ENCODE data around the gene PSD.

Gene PSD

DNA sequence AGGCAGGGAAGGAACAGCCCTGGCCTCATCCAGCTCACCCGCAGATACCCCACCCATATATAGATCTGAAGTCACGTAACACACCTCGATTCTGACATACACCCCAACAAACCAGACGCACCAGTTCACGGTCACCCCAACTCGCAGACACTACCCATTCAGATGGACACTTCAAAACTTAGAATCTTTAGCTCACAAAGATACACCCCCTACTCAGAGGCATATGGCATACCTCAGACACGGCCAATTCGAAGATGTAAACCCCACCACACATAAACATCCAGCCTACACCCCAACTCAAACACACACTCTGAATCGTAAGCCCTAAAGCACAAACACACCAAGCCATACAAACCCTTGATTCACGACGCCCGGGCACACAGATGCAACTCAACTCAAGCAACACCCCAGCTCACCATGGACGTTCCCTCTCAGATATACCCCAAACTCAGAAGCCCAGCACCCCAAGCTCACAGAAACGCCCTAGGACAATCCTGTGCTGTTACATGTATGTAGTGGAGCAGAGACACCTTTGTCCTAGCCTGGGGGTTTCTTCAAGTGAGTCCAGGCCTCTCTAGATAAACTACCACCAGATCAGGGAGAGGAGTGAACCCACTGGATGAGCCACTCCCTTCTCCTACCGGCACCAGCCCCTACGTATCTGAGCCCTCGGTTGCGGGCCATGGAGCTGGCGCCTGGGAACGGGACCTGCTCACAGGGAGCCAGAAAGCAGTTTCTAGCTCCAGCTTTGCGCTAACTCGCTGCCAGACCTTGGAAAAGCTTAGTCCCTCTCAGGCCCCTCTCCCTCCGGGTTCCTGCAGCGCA is 8.8 kb downstream of the PSD start:
- CTCF ChIA-PET: interaction anchor here (0.7 to 1.2 kb wide), 3 partner anchors 10 to 16 kb away, joined by 3 to 5 read pairs (median 3); partner anchors contain the start of gene FBXL15
- TF ChIP-seq FOXM1 (IDR thresholded peaks at IDR 0.05; ENCODE audit: borderline replicate concordance) (no peak), ZNF384 (IDR thresholded peaks at IDR 0.05) (no peak), BHLHE40 (IDR thresholded peaks at IDR 0.05; ENCODE audit: borderline replicate concordance) (no peak), TARDBP (IDR thresholded peaks at IDR 0.05) (no peak), ELF4 (IDR thresholded peaks at IDR 0.05) (no peak), NFRKB (IDR thresholded peaks at IDR 0.05) (no peak), SP1 (IDR thresholded peaks at IDR 0.05) (no peak), HDGF (IDR thresholded peaks at IDR 0.05; ENCODE audit: borderline replicate concordance) (no peak), L3MBTL2 (conservative IDR thresholded peaks at IDR 0.05) (no peak), FOXK2 (IDR thresholded peaks at IDR 0.05) (no peak), FOXA1 (IDR thresholded peaks at IDR 0.05) (no peak), SUZ12 (IDR thresholded peaks at IDR 0.05) (no peak), CTBP1 (IDR thresholded peaks at IDR 0.05; ENCODE audit: borderline replicate concordance) (no peak)
- TF ChIP-seq, protein P1, sequence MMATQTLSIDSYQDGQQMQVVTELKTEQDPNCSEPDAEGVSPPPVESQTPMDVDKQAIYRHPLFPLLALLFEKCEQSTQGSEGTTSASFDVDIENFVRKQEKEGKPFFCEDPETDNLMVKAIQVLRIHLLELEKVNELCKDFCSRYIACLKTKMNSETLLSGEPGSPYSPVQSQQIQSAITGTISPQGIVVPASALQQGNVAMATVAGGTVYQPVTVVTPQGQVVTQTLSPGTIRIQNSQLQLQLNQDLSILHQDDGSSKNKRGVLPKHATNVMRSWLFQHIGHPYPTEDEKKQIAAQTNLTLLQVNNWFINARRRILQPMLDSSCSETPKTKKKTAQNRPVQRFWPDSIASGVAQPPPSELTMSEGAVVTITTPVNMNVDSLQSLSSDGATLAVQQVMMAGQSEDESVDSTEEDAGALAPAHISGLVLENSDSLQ (IDR thresholded peaks at IDR 0.05): no peak
- POLR2A ChIA-PET: interaction anchor here (0.6 to 2.2 kb wide), 7 partner anchors 10 to 41 kb away, joined by 3 to 7 read pairs (median 3); partner anchors contain the start of genes CUEDC2, FBXL15 and NFKB2
- no peak for DNase-seq (ENCODE audit: extremely low spot score)

DNA sequence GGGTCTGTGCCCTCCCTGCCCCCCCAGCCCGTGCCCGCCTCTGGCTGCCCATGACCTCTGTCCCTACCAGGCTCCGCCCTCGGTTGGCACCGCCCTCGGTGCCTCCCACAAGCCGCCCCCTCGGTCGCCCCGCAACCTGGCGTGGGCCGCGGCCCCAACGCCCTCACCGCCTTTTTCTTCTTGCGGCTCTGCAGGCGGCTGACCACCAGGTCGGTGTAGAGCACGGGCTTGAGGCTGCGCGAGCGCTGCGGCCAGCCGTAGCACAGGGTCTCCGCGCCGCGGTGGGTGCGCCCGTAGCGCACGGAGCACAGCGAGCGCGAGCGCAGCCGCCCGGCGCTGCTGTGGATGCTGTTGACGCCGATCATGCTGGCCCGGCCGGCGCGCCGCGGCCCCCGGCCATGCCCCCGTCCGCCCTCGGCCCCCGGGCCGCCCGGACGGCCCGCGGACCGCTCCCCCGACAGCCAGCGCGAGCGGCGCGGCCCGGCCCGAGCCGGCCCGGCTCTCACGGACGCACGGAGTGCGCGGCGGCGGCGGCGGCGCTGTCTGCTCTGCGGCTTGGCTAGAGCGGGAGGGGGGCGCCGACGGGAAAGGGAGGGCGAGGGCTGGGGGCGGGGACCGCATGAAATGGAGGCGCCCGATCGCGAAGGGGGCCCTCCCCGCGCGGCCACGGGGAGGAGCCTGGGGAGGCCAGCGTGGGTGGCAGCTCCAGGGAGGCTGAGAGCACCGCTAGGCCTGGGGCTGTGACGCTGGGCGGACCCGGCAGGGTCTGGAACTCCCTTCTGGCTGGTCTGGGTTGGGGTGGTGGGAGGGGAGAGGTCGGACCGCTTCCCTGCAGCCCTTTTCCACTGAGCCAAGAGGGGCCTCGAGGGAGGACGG is 9.6 kb downstream of the PSD start:
- no peak for TF ChIP-seq TARDBP (IDR thresholded peaks at IDR 0.05)
- no peak for TF ChIP-seq NFRKB (IDR thresholded peaks at IDR 0.05)
- TF ChIP-seq ARNT (IDR thresholded peaks at IDR 0.05): no peak
- TF ChIP-seq CTBP1 (IDR thresholded peaks at IDR 0.05; ENCODE audit: borderline replicate concordance): no peak
- TF ChIP-seq LEF1 (IDR thresholded peaks at IDR 0.05; ENCODE audit: borderline replicate concordance): no peak
- TF ChIP-seq, protein P1 (IDR thresholded peaks at IDR 0.05): no peak
- TF ChIP-seq FOXK2 (IDR thresholded peaks at IDR 0.05): no peak
- no peak for TF ChIP-seq L3MBTL2 (conservative IDR thresholded peaks at IDR 0.05)
- no peak for TF ChIP-seq FOXM1 (IDR thresholded peaks at IDR 0.05; ENCODE audit: borderline replicate concordance)
- TF ChIP-seq ZNF384 (IDR thresholded peaks at IDR 0.05): no peak
- no peak for TF ChIP-seq FOXA1 (IDR thresholded peaks at IDR 0.05)
- no peak for TF ChIP-seq BHLHE40 (IDR thresholded peaks at IDR 0.05; ENCODE audit: borderline replicate concordance)
- no peak for TF ChIP-seq ELF4 (IDR thresholded peaks at IDR 0.05)
- no peak for TF ChIP-seq SP1 (IDR thresholded peaks at IDR 0.05)
- peak; percentile 54 for DNase-seq (ENCODE audit: extremely low spot score)
- ChIA-PET POLR2A (interaction anchor here (0.6 to 2.2 kb wide), 6 partner anchors 9 to 41 kb away, joined by 3 to 7 read pairs (median 3); partner anchors contain the start of genes CUEDC2, FBXL15 and NFKB2), CTCF (interaction anchor here (0.7 to 1.2 kb wide), 3 partner anchors 9 to 15 kb away, joined by 3 to 5 read pairs (median 3); partner anchors contain the start of gene FBXL15)

DNA sequence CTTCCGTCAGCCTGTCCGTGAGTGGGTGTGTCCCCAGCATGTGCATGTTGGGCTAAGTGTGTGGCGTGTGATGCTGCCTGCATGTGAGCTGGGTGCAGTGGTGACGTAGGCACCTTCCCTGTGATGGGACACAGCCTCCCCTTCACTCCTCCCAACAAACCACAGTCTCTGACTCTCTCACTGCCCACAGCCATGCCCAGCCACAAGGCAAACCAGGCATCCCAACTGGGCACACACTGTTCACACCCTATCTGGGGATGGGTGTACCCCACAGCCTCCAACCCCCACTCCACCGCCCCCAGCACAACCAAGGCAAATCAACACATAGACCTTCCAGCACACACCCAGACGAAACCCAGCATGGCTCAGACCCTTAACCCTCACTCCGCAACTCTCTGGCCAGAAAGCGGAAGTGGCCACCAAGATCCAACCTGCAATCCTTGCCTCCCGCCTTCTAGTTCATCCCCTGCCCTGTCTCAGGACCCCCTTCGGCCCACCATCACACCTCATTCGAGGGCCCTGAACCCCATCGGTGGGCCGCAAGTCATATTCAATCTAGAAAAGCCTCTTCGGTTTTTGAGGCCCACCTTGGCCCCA is 10.4 kb downstream of the PSD start:
- CTCF ChIA-PET: no interaction called here
- POLR2A ChIA-PET: no interaction called here
- TF ChIP-seq TARDBP (IDR thresholded peaks at IDR 0.05): no peak
- no peak for TF ChIP-seq L3MBTL2 (conservative IDR thresholded peaks at IDR 0.05)
- TF ChIP-seq, protein P1 (IDR thresholded peaks at IDR 0.05): no peak
- no peak for TF ChIP-seq FOXA1 (IDR thresholded peaks at IDR 0.05)
- TF ChIP-seq SUZ12 (IDR thresholded peaks at IDR 0.05): no peak
- no peak for TF ChIP-seq LEF1 (IDR thresholded peaks at IDR 0.05; ENCODE audit: borderline replicate concordance)
- no peak for DNase-seq (ENCODE audit: extremely low spot score)

DNA sequence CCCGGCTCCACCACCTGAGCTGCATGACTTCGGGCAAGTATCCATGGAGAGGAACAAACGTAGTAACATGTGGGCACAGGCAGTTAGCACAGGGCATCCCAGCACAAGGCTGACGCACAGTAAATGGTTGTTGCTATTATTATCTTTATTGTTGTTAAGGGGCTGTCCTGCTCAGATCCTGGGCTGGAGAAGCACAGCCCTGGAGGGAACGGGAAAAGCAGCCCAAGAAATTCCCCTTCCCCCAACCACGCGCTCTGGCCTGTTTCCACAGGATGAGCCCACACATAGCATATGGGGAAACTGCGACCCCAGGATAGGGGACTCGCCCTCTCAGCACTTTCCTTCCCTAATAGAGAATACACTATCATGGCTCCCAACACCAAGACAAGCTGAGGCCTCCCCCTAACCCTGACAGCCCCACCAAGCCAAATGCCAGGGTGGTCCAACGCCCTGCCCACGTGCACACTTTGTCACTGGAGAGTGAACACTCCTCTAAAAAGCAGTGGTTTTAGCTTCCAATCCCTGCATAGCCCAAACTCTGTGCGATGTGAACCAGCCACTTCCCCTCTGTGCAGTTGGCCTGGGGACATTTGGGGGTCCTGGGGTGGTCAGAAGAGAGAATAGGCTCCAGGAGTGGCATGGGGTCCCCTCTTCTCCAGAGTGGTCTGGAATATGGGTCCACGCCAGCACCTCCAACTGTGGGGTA is 11.0 kb downstream of the PSD start:
- no peak for TF ChIP-seq ARNT (IDR thresholded peaks at IDR 0.05)
- TF ChIP-seq BHLHE40 (IDR thresholded peaks at IDR 0.05; ENCODE audit: borderline replicate concordance): no peak
- TF ChIP-seq LEF1 (IDR thresholded peaks at IDR 0.05; ENCODE audit: borderline replicate concordance): no peak
- TF ChIP-seq, protein P1 (IDR thresholded peaks at IDR 0.05): no peak
- TF ChIP-seq FOXA1 (IDR thresholded peaks at IDR 0.05): no peak
- TF ChIP-seq SP1 (IDR thresholded peaks at IDR 0.05): no peak
- no peak for TF ChIP-seq SUZ12 (IDR thresholded peaks at IDR 0.05)
- TF ChIP-seq CTBP1 (IDR thresholded peaks at IDR 0.05; ENCODE audit: borderline replicate concordance): no peak
- TF ChIP-seq FOXM1 (IDR thresholded peaks at IDR 0.05; ENCODE audit: borderline replicate concordance): no peak
- TF ChIP-seq L3MBTL2 (conservative IDR thresholded peaks at IDR 0.05): no peak
- TF ChIP-seq FOXK2 (IDR thresholded peaks at IDR 0.05): no peak
- TF ChIP-seq HDGF (IDR thresholded peaks at IDR 0.05; ENCODE audit: borderline replicate concordance): no peak
- TF ChIP-seq TARDBP (IDR thresholded peaks at IDR 0.05): no peak
- TF ChIP-seq NFRKB (IDR thresholded peaks at IDR 0.05): no peak
- no peak for TF ChIP-seq ELF4 (IDR thresholded peaks at IDR 0.05)
- TF ChIP-seq ZNF384 (IDR thresholded peaks at IDR 0.05): no peak
- DNase-seq (ENCODE audit: extremely low spot score): no peak
- CTCF ChIA-PET: no interaction called here
- POLR2A ChIA-PET: no interaction called here
